PFSK-1 (cell line): Measurements from ENCODE around the gene TBRG4.

Source experiments
- FOXP2 ChIP-seq: optimal IDR thresholded peaks from 2 replicates; pipeline ENCODE3; 2011; ENCODE audit warnings: borderline replicate concordance, control low read depth, inconsistent platforms; ENCODE audit not compliant: insufficient read depth; ENCODE audit errors: extremely low read length, extremely low read depth
- POLR2AphosphoS5 ChIP-seq: IDR thresholded peaks from 2 replicates; pipeline ENCODE4 v1.6.1; 2012; ENCODE audit warnings: low read depth, mild to moderate bottlenecking, control low read depth, low read length, moderate library complexity
- SIN3A ChIP-seq: IDR thresholded peaks from 2 replicates; pipeline ENCODE4 v1.6.1; 2012; ENCODE audit warnings: mild to moderate bottlenecking, low read length, moderate library complexity, borderline replicate concordance; ENCODE audit not compliant: insufficient read depth
- TAF1 ChIP-seq: IDR thresholded peaks from 2 replicates; pipeline ENCODE4 v1.6.1; 2012; ENCODE audit warnings: low read length, control low read depth, borderline replicate concordance; ENCODE audit not compliant: insufficient read depth
- TF ChIP-seq, protein P1 (sequence below), 2 experiments: IDR thresholded peaks; 2 replicates each; pipeline versions ENCODE4 v1.6.1 to v1.8.0; 2011 to 2012; ENCODE audit warnings: low read depth in 2 of 2, low read length in 2 of 2, control low read depth in 1 of 2, inconsistent platforms in 1 of 2, mild to moderate bottlenecking in 1 of 2, moderate library complexity in 1 of 2; ENCODE audit not compliant: insufficient read depth in 1 of 2

Gene TBRG4

DNA sequence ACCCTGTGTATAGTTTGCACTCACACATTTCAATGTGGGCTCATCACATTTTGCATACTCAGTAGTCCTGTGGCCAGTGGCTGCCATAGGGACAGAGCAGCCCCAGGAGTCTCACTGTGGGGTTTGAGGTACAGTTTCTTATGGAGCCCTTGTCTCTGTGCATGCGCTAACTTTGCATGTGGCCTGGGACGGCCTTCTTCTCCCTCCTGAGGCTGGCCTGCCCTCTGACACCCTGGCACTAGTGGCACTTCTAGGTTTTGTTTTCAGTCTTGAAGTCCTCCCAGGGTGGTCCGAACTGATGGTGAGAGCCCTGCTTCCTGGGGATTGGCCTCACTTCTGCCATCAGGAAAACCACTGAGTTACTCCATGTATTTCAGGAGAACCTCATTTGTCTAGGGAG, 43.9 kb downstream of the TBRG4 start:
- TF ChIP-seq, protein P1, sequence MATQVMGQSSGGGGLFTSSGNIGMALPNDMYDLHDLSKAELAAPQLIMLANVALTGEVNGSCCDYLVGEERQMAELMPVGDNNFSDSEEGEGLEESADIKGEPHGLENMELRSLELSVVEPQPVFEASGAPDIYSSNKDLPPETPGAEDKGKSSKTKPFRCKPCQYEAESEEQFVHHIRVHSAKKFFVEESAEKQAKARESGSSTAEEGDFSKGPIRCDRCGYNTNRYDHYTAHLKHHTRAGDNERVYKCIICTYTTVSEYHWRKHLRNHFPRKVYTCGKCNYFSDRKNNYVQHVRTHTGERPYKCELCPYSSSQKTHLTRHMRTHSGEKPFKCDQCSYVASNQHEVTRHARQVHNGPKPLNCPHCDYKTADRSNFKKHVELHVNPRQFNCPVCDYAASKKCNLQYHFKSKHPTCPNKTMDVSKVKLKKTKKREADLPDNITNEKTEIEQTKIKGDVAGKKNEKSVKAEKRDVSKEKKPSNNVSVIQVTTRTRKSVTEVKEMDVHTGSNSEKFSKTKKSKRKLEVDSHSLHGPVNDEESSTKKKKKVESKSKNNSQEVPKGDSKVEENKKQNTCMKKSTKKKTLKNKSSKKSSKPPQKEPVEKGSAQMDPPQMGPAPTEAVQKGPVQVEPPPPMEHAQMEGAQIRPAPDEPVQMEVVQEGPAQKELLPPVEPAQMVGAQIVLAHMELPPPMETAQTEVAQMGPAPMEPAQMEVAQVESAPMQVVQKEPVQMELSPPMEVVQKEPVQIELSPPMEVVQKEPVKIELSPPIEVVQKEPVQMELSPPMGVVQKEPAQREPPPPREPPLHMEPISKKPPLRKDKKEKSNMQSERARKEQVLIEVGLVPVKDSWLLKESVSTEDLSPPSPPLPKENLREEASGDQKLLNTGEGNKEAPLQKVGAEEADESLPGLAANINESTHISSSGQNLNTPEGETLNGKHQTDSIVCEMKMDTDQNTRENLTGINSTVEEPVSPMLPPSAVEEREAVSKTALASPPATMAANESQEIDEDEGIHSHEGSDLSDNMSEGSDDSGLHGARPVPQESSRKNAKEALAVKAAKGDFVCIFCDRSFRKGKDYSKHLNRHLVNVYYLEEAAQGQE (IDR thresholded peaks at IDR 0.05; ENCODE audit: insufficient read depth in 1 of 2, low read depth in 2 of 2, low read length in 2 of 2), result no peak
- TF ChIP-seq TAF1 (no peak), FOXP2 (no peak), POLR2AphosphoS5 (no peak), SIN3A (no peak)

DNA sequence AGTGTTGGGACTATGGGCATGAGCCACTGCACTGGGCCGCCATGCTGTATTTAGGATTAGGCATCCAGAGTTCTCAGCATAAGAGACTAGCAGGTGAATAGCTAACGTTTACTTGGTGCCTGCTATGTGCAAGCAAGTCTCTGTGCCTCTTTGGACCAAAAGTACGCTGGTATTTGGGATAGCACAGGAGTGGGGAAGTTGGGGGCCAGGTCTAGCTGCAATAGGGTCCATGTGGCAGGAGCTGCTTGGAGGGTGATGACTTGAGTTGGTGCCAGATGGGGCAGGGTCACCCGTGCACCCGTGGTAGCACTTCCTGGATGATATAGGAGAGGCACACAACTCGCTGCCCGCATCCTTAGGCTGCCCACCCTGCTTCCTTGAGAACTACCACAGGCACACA, 45.1 kb downstream of the TBRG4 start:
- TF ChIP-seq POLR2AphosphoS5 (no peak), SIN3A (no peak), FOXP2 (no peak), TAF1 (no peak)
- TF ChIP-seq, protein P1 (IDR thresholded peaks at IDR 0.05; ENCODE audit: insufficient read depth in 1 of 2, low read depth in 2 of 2, low read length in 2 of 2), result no peak

DNA sequence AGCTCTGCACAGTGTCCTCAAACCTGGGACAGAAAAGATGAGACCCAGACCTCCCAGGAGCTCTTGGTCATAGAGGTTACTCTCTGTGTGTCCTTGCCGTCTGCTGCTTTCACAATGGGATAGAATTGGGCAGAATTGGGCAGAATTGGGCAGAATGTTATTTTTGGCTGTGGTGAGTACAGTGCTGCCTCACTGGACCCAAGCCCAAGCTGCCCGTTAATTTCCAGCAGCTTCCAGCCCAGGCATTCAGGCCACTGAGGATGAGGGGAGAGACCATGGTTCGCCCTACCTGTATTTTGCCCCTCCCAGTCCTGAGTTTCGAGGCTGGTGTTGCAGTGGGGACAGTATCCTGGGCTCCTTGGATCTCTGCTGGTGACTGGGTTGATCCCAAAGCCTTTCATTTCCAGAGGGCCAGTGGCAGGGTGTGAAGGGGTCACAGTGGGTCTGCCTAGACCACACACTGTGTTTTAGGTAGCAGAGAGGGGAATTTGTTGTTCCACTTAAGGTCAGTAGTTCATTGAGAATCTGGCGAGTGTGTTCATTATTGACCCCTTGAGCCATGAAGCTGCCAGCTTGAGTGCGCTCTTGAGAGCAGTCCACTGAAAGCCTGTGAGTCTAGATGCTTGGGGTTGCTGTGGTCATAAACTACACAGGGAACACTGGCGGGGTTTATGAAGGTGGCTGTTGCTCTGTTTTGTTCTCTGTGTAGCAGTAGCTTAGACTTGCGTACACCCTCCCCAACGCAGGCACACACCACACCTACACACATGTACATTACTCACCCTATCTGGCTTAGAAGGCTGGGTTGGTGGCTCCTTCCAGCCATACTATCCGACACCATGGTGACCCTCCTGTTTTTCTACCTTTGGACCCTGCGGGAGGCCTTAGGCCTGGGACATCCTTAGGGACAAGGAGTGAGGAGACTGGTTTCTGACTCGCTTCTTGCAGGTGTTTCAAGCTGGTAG, 46.2 kb downstream of the TBRG4 start:
- TF ChIP-seq FOXP2 (no peak), POLR2AphosphoS5 (no peak), SIN3A (no peak), TAF1 (no peak)
- TF ChIP-seq, protein P1 (IDR thresholded peaks at IDR 0.05; ENCODE audit: insufficient read depth in 1 of 2, low read depth in 2 of 2, low read length in 2 of 2), result no peak

DNA sequence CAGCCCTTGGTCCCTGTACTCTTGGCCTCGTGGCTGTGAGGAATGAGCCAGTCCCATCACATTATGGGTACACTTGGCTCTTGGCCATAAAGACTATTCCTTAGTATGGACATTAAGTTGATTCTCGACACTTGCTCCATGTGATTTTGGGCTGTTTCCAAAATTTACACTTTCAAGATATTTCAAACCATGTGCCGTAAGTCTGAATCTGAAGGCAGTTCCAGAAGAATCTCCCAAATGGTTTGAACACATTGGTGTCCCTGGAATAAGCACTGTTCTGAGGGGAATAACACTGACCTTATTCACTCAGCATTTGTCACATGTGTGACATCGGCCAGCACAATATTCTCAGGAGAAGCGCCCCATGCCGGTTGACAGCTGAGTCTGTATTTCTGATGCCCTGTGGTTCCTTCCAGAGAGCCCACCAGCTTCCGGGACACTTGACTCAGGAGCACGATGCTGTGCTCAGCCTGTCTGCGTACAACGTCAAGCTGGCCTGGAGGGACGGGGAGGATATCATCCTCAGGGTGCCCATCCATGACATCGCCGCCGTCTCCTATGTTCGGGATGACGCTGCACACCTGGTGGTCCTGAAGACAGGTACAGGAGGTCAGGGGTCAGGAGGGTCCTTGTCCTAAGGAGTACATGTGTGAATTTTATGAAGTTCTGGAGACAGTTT, 47.3 kb downstream of the TBRG4 start:
- TF ChIP-seq FOXP2 (no peak), POLR2AphosphoS5 (no peak), TAF1 (no peak), SIN3A (no peak)
- TF ChIP-seq, protein P1 (IDR thresholded peaks at IDR 0.05; ENCODE audit: insufficient read depth in 1 of 2, low read depth in 2 of 2, low read length in 2 of 2), result no peak
